HG03139 (cell line): ENCODE data around the gene NPAS4.
"Not testable (repeated sequence)": the region's sequence is repeated elsewhere in the genome, so short reads cannot be mapped to it uniquely, and the experiment has no call there.

ENCODE experiments used
- ATAC-seq: cut with Tn5 transposase; IDR thresholded peaks from one replicate; pipeline ENCODE4 v1.9.1; 2021; ENCODE audit not compliant: unreplicated experiment

Gene NPAS4

DNA sequence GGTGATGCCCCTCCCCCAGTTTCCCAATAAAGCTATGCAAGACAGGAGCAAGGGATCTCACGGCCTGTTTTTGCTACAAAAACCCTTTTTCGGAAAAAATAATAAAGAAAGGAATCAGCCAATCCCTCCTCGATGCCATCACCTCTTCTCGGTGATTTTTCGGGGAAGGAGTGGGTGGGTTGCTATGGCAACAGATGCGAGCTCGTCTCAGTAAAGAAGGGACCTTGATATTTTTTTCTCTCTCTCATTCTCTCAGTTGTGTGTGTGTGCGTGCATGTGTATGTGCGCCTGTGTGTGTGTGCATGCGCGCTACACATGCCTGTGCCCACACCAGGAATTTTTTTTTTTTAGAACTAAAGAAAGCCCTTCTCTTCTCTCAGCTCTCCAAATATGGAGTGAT, 3.8 kb upstream of the NPAS4 start:
- ATAC-seq, result no peak

DNA sequence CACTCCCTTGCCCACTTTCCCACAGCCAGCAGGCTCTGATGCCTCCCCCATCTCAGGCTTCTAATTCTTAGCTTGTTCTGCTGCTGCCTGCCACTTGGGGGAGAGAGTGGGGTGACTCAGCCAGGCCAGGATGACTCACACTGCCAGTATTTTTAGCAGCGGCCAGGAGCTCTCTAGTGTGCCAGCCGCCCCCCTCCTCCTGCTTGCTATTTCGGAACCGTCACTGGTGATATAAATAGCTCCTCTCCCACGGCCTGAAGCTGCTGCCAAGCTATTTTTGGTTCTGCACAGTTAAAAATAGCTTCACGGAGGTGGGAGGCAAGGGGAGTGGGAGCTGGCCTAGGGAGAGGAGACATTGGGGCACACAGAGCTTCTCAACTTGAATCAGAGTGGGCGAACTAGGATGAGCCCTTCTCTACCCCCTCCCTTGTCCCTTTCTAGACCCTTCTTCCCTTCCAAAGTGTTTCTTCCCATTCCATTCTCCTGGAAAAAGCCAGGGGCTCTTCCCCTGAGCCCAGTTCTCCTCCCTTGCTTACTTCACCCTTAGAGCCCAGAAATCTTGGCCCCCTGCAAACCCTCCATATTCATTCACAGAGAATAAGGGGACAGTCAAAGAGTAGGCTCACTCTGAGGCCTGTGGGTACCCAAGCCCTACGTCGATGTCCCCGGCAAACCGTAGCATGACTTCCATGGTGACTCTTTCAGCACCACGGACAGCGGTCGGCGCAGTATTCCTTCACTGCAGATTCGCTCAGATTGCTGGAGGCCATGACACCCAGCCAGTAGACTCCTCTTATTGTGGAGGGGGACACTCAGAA, 2.5 kb upstream of the NPAS4 start:
- no peak for ATAC-seq

DNA sequence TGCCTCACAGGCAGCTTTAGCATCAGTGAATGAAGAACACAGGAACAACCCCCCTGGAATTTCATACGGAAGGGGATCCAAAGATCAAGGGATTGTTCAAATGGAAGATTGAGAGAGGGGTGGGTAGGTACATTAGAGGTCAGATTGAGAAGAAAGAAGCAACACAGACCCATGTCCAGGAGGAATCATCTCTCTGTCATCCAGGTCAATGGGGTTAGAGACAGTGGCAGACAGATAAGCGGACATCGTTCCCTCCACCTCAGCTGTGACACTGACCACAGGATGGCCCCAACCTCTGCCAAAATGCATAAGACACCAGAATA, 1.9 kb upstream of the NPAS4 start:
- no peak for ATAC-seq

DNA sequence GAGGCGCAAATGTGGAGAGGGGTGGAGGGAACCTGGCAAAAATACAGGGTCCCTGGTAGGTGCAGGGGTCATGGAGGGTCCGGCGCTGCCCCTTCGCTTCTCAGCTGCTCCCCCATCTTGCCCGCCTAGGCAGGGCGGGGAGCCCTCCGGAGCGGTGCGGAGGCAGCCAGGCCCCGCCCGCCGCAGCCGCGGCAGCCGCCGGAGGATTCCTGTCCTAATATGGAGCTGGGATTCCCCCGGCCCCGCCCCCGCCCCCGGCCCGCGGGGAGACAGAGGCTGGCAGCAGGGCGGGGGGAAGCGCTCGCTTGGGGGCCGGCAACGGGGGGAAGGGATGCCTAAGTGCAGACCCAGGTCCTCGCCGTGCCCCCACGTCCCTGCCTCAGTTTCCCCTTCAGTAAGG, 1.0 kb upstream of the NPAS4 start:
- ATAC-seq, result no peak

DNA sequence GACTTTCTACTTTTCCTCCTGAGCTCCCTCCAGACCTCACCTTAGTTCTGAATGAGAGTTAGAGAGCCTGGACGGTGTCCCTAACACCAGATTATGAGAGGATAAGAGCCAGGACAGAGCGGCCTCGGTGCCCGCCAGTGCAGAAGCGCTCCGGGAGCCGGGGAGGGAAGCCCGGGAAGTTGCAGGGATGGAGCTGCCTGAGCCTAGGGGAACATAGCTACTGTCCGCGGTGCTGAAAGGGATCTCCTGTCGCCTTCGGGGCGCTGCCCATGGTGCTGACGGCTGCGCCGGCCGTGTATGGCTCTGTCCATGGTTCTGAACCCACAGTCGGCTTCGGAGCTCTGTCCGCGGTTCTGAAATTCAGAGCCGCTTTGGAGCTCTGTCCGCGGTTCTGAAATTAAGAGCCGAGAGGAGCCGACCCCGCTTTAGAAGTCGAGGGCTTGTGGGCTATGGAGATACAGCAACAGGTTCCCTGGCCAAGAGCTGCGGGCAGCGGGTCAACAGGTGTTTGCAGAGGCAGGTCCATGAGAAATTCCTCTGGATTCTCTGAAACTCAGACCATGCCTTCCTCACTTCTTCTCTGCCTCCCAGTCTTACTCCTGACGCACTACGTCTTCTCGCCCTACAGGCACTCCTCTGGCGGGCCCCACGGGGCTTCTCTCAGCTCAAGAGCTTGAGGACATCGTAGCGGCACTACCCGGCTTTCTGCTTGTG, 814 bp downstream of the NPAS4 start:
- ATAC-seq, result no peak

DNA sequence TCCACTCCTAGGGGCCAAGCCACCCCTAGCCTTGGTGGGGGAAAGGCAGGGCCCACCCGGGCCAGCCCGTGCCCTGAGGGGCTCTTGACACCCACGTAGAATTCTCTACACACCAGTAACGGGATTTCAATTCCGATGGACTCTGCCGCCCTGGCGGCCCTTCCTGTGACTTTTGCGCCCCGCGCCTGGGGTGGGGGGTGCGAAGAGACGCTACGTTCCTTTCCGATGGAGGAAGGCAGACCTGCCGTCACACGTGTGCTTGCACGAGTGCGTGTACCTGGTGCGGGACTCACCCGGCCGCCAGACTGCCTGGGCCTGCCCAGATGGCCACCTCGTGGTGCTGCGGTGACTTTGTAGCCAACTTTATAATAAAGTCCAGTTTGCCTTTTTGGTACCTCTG, 5.5 kb downstream of the NPAS4 start:
- ATAC-seq, result no peak

DNA sequence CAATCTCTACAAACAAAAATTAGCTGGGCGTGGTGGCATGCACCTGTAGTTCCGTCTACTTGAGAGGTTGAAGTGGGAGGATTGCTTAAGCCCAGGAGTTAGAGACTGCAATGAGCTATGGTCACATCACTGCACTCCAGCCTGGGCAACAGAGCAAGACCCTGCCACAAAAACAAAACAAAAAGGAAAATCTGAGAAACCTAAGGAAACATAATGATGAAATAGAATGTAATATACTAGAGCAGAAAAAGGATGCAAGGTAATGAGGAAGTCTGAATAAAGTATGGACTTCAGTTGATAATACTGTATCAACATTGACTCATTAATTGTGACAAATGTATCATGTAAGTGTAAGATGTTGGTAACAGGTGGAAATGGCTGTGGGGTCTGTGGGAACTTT, 8.1 kb downstream of the NPAS4 start:
- no peak for ATAC-seq

DNA sequence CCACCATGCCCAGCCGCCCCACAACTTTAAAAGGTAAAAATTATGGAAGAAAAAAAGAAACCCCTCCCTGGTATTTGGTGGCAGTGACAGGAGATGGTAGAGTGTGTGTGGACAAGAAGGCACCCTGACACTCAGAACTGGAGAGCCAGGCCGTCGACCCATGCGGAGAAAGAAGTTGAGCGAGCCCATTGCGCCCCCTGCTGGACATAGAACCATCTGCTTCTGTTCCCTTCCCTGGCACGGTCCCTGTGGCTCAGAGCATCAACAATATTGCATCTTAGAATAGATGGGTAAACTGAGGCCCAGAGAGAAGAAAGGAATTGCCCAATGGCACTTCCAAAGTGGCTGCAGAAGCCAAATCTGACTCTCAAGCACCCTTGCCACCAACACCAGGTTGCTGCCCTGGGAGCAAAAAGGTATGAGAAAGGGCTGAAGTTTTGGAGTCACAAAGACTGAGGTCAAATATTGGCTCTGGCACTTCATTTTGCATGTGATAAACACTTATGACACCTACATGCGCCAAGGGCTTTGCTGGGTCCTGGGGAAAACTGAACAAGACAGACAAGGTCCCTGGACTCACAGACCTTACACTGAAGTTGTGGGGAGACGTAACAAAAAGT, 9.3 kb downstream of the NPAS4 start:
- ATAC-seq, result no peak

DNA sequence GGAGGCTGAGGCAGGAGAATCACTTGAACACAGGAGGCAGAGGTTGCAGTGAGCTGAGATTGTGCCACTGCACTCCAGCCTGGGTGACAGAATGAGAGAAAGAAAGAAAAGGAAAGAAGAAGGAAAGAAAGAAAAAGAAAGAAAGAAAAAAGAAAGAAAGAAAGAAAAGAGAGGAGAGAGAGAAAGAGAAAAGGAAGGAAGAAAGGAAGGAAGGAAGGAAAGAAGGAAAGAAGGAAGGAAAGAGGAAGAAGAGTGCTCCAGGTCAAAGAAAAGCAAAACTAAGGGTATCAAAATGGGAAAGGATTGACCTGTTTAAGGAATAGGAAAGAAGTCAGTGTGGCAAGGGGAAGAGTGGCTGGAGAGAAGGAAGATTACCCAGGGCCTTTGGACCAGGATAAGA, 10.5 kb downstream of the NPAS4 start:
- ATAC-seq, result not testable (repeated sequence)

DNA sequence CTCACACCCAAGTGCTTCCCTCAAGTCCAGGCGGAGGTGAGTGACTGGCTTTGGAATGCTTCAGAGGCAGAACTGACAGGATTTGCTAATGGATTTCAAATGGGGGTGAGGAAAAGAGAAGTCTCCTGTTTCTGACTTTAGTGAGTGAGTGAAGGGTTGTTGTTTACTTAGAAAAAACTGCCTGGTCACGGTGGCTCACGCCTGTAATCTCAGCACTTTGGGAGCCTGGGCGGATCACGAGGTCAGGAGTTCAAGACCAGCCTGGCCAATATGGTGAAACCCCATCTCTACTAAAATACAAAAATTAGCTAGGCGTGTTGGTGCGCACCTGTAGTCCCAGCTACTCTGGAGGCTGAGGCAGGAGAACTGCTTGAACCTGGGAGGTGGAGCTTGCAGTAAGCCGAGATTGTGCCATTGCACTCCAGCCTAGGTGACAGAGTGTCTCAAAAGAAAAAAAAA, 11.1 kb downstream of the NPAS4 start:
- ATAC-seq, result not testable (repeated sequence)

DNA sequence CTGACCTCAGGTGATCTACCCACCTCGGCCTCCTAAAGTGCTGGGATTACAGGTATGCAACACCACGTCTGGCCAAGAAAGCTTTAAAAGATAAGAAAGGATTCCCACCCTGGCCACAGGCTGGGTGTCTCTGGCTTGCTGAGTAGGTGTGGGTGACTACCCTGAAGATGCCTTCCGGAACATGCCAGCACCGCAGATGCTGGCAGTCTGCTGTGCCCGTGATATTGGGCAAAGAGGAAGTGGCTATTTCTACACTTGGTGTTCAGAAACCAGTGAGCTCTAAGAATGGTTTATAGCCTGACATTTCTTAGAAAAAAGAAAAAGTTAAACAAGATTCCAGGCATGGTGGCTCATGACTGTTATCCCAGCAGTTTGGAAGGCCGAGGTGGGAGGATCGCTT, 11.8 kb downstream of the NPAS4 start:
- ATAC-seq, result no peak

DNA sequence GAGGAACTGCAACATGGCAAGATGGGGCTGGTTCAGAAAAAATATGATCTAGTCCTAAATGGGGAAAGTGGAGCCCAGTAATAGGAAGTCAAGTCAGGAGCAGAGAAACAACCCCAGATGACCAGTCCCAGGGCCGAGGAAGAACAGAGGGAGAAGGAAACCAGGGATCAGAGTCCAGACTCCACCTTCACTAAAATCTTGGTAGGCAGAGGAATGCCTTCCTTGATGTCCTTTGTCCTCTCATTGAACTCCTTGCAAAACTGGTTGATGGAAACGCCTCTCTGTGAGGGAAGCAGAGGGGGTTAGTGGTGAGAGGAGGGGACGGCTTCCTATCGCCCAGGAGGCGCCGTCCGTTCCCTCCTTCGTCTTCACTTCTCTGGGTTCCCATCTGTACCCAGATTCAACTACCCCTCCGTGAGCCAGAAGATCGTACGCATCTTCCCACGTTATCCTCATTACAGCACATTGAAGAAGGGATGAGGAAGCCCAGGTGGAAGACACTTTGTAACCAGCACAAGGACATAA, 17.2 kb downstream of the NPAS4 start:
- no peak for ATAC-seq

DNA sequence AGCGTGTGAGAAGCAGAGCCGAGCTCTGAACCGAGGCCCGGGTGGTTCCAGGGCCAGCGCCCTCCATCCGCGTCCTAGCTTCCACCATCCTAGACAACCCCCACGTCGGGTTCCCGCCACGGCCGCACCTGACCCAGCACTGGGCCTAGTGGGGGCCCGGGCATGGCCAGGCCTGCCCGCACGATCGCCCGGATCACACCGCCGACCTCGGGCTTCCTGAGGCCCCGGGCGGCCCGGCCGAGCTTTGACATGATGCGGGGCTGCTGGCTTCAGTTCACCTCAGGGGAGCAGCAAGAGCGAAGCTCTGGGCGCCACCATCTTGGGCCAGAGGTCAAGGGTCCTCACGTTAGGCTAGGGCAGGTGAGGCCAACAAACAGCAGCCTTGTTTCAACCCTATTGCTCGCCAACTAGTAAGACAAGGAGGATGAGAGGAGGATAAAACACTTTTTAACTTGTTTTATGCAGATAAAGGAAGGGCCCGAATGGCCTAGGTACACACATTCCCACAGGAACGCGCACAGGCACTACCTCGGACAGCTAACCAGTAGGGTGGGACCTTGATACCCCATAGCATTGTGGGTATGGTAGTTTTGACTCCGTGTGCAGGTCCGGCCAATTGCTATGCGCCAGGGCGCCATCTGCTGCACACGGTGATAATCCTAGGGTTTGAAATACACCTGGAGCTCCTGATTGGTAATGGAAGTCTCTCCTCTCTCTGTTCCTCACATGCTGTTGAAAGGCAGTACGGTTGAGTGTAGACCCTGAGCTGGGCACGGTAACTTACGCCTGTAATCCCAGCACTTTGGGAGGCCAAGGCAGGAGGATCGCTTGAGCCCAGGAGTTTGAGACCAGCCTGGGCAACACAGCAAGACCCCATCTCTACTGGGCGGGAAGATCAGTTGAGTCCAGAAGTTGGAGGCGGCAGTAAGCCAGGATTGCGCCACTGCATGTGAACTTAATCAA, 17.9 kb downstream of the NPAS4 start, which contains the start of gene MRPL11:
Gene MRPL11, minus strand, starts transcription at position 345 of the 963 bp plus-strand sequence. Its CDS starts 94 bp downstream, at position 251.
- ATAC-seq, result peak; percentile 92

DNA sequence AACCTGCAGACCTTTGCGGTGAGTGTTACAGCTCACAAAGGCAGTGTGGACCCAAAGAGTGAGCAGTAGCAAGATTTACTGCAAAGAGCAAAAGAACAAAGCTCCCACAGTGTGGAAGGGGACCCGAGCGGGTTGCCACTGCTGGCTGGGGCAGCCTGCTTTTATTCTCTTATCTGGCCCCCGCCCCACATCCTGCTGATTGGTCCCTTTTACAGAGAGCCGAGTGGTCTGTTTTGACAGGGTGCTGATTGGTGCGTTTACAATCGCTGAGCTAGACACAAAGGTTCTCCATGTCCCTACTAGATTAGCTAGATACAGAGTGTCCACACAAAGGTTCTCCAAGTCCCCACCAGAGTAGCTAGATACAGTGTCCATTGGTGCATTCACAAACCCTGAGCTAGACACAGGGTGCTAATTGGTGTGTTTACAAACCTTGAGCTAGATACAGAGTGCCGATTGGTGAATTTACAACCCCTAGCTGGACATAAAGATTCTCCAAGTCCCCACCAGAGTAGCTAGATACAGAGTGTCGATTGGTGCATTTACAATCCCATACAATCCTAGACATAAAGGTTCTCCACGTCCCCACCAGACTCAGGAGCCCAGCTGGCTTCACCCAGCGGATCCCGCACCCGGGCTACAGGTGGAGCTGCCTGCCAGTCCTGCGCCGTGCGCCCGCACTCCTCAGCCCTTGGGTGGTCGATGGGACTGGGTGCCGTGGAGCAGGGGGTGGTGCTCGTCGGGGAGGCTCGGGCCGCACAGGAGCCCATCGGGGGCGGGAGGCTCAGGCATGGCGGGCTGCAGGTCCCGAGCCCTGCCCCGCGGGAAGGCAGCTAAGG, 19.5 kb downstream of the NPAS4 start:
- not testable (repeated sequence) for ATAC-seq

DNA sequence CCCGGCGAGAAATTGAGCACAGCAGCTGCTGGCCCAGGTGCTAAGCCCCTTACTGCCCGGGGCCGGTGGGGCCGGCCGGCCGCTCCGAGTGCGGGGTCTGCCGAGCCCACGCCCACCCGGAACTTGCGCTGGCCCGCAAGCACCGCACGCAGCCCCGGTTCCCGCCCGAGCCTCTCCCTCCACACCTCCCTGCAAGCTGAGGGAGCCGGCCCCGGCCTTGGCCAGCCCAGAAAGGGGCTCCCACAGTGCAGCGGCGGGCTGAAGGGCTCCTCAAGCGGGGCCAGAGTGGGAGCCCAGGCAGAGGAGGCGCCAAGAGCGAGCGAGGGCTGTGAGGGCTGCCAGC, 20.1 kb downstream of the NPAS4 start:
- not testable (repeated sequence) for ATAC-seq

DNA sequence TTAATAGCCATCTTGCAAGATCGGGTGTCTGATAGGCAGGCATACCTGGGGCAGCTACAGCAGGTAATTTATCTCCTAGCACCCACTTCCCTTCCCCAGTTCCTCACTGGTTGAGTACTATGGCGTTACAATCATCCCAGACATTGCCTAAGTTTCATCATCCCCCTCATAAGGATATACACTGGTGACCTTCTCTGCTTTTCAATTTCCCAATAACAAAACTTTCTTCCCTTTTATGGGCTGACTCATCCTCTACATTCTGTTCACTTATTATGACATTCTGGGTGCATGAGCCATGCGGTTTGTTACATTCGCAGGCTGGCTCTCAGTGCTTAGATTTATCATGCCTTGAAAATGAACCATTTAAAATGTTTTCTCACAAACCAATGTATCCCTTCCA, 22.8 kb downstream of the NPAS4 start:
- ATAC-seq, result no peak

DNA sequence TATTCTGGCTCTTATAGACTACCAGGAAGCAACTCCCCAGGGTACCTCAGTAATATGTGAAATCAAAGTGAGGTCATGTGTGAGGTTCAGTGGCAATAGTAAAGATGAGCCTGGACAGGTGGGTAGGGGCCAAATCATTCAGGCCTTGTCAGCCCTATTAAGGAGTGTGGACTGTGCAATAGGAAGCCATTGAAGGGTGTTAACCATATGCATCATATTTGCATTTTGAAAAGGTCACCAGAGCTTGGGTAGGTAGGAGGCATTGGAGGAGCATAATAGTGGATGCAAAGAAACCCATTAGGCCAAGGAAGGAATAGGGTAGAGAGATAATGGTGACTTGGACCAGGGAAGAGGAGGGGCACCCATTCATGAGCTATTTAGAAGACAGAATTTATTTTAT, 26.2 kb downstream of the NPAS4 start:
- no peak for ATAC-seq

DNA sequence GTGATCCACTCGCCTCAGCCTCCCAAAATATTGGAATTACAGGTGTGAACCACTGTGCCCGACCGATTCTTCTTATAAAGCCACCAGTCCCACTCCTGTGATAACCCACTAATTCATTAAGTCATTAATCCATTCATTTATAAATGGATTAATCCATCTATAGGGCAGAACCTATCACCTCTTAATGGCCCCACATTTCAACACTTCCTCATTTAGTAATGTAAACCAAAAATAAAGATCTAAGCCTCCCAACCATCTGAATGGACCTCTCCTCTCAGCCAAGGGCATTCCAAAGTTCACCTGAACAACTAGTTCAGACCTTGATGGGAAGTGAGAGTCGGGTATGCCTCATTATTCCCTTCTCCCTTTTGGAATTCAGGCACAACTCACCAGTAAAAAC, 27.7 kb downstream of the NPAS4 start:
- ATAC-seq, result no peak

DNA sequence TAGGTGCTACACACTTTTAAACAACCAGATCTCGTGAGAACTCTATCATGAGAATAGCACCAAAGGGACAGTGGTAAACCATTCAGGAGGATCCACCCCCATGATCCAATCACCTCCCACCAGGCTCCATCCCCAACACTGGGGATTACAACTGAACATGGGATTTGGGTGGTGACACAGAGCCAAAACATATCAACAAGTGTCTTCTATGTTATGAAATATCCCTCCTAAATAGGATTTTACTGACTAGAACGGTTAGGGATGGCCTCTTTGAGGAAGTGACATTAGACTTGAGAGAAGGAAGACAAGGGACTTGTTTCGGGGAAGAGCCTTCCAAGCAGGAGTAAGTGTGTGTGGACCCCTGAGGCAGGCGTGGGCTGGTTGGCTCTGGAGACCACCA, 29.7 kb downstream of the NPAS4 start:
- no peak for ATAC-seq

DNA sequence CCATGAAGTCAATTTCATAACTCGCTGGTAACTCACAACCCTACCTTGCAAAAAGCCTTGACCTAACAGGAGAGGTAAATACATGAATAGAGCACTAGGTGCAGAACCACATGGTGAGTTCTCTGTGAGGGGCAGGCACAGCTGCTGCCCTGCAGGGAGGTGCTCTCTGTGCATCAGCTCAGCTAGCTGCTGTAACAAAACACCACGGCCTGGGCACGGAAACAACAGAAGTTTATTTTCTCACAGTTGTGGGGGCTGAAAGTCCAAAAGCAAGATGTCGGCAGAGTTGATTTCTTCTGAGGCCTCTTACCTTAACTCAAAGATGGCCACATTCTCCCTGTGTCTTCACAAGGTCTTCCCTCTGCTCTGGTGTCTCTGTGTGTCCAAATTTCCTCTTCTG, 30.8 kb downstream of the NPAS4 start:
- ATAC-seq, result no peak
